MM.1S (cell line): ENCODE data around the gene OTUD4.

Source experiments
- CTCF ChIP-seq: fragments of 300-600 bp; sonication (generic); IDR thresholded peaks from 2 replicates; pipeline ENCODE4 v1.5.1; 2016; ENCODE audit warnings: antibody characterized with exemption, low read length, mixed read lengths
- EZH2phosphoT487 ChIP-seq: fragments of 300-600 bp; sonication (generic); IDR thresholded peaks from 2 replicates; pipeline ENCODE4 v1.6.1; 2018; ENCODE audit warnings: antibody characterized with exemption, low read length

GRCh38 chr4:145182222-145182621, 1.8 kb upstream of the OTUD4 start:
- TF ChIP-seq EZH2phosphoT487 (no peak), CTCF (no peak)
